ENCODE data around the gene LYST. TPM values are rescaled to one million over a fixed set of nuclear protein-coding genes. Genes with fewer than 3 reads are reported as not detected.
"Not testable (repeated sequence)": the region's sequence is repeated elsewhere in the genome, so short reads cannot be mapped to it uniquely, and the experiment has no call there.

Gene LYST, protein sequence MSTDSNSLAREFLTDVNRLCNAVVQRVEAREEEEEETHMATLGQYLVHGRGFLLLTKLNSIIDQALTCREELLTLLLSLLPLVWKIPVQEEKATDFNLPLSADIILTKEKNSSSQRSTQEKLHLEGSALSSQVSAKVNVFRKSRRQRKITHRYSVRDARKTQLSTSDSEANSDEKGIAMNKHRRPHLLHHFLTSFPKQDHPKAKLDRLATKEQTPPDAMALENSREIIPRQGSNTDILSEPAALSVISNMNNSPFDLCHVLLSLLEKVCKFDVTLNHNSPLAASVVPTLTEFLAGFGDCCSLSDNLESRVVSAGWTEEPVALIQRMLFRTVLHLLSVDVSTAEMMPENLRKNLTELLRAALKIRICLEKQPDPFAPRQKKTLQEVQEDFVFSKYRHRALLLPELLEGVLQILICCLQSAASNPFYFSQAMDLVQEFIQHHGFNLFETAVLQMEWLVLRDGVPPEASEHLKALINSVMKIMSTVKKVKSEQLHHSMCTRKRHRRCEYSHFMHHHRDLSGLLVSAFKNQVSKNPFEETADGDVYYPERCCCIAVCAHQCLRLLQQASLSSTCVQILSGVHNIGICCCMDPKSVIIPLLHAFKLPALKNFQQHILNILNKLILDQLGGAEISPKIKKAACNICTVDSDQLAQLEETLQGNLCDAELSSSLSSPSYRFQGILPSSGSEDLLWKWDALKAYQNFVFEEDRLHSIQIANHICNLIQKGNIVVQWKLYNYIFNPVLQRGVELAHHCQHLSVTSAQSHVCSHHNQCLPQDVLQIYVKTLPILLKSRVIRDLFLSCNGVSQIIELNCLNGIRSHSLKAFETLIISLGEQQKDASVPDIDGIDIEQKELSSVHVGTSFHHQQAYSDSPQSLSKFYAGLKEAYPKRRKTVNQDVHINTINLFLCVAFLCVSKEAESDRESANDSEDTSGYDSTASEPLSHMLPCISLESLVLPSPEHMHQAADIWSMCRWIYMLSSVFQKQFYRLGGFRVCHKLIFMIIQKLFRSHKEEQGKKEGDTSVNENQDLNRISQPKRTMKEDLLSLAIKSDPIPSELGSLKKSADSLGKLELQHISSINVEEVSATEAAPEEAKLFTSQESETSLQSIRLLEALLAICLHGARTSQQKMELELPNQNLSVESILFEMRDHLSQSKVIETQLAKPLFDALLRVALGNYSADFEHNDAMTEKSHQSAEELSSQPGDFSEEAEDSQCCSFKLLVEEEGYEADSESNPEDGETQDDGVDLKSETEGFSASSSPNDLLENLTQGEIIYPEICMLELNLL (N-terminal part only)
- total RNA-seq, result 10.3 TPM
- long read RNA-seq, partial matches to known transcripts, result 2 of 5 reads
- long read RNA-seq, other reads (novel, unspliced or antisense), result 3 of 5 reads

DNA sequence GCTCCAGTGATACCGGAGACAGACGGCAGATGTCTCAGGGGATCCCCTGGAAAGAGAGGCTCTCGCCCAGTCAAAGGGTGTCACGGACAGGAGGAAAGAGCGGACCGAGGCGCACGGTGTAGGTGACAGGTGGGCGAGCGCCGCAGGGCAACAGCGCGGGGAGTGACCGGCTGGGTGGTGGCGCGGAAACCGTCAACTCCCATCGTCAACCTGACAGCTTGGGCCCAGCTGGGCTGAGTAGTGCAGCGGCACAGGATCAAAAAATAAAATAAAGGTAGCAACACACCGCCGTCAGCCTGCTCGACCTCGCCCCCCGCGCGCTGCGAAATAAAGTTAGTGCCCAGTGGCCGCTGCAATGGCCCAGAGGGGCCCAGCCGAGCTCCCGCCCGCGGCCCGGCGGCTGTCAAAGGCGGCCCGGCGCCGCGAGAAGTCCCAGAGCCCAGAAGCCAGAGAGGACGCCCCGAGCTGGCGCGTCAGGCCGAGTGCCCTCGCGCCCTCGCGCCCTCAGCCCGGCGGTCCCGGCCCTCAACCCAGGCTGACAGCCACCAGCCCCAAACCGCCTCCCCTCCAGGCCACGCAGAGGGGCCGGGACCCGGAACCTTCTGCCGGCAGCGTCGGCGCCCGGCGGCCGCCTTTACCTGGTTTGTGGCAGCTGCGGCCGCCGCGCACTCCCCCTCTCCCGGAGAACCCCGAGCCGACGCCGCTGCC is at the start of gene LYST:
Gene LYST, minus strand, starts transcription at position 702 of the 708 bp plus-strand sequence. CDS start 36,489 bp downstream, outside the sequence.
- Histone ChIP-seq H3K27ac (replicated peaks) (peak within 1 kb of the TSS; percentile 97), H3K4me1 (peaks cover 37% of the 10 kb centered on the region), H3K36me3 (no peaks in the 10 kb centered on the region), H3K9me3 (replicated peaks) (no peaks in the 10 kb centered on the region), H3K4me3 (peak within 1 kb of the TSS; percentile 97), H3K27me3 (ENCODE audit: low read depth) (no peaks in the 10 kb centered on the region)
- intact Hi-C loops (cut with micrococcal nuclease), result no loop called here
- peak; percentile 40 for DNase-seq
- TF ChIP-seq, protein P1, sequence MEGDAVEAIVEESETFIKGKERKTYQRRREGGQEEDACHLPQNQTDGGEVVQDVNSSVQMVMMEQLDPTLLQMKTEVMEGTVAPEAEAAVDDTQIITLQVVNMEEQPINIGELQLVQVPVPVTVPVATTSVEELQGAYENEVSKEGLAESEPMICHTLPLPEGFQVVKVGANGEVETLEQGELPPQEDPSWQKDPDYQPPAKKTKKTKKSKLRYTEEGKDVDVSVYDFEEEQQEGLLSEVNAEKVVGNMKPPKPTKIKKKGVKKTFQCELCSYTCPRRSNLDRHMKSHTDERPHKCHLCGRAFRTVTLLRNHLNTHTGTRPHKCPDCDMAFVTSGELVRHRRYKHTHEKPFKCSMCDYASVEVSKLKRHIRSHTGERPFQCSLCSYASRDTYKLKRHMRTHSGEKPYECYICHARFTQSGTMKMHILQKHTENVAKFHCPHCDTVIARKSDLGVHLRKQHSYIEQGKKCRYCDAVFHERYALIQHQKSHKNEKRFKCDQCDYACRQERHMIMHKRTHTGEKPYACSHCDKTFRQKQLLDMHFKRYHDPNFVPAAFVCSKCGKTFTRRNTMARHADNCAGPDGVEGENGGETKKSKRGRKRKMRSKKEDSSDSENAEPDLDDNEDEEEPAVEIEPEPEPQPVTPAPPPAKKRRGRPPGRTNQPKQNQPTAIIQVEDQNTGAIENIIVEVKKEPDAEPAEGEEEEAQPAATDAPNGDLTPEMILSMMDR (IDR thresholded peaks at IDR 0.05; ENCODE audit: borderline replicate concordance), result peak; percentile 39

DNA sequence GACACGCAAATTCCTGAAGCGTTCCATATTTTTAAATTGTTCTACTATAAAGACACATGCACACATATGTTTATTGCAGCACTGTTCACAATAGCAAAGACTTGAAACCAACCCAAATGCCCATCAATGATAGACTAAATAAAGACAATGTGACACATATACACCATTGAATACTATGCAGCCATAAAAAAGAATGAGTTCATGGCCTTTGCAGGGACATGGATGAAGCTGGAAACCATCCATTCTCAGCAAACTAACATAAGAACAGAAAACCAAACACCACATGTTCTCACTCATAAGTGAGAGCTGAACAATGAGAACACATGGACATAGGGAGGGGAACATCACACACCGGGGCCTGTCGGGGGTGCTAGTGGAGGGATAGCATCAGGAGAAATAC is 48.8 kb upstream of the LYST start:
- H3K27me3 ChIP-seq (ENCODE audit: low read depth); DNase-seq; H3K4me3 ChIP-seq; intact Hi-C loops (cut with micrococcal nuclease); H3K36me3 ChIP-seq; H3K27ac ChIP-seq (replicated peaks); H3K9me3 ChIP-seq (replicated peaks): not testable (repeated sequence)
- peaks cover 22% of the 10 kb centered on the region for H3K4me1 ChIP-seq

DNA sequence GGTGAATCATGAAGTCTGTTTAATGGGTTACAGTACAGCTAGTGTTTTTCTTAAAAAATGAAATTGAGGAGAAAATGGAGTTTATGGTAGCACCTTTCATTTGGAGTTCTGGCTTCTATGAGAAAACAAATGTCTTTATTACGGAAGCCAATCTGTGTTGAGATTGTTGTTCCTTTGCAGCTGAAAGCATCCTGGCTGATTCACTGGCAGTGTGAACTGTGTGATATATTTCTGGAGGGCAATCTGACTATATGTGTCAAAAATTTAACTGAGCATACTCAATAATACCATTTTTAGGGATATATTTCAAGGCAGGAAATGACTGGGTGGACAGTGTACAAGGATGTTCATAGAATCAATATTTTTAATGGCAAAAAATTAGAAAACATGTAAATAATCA is 46.6 kb upstream of the LYST start:
- Histone ChIP-seq H3K4me1 (peaks cover 17% of the 10 kb centered on the region), H3K4me3 (no peak overlapping the region), H3K27me3 (ENCODE audit: low read depth) (no peaks in the 10 kb centered on the region), H3K9me3 (replicated peaks) (no peaks in the 10 kb centered on the region), H3K36me3 (no peaks in the 10 kb centered on the region), H3K27ac (replicated peaks) (no peak overlapping the region)
- DNase-seq, result no peak
- intact Hi-C loops (cut with micrococcal nuclease), result no loop called here
- TF ChIP-seq, protein P1 (IDR thresholded peaks at IDR 0.05; ENCODE audit: borderline replicate concordance), result no peak

DNA sequence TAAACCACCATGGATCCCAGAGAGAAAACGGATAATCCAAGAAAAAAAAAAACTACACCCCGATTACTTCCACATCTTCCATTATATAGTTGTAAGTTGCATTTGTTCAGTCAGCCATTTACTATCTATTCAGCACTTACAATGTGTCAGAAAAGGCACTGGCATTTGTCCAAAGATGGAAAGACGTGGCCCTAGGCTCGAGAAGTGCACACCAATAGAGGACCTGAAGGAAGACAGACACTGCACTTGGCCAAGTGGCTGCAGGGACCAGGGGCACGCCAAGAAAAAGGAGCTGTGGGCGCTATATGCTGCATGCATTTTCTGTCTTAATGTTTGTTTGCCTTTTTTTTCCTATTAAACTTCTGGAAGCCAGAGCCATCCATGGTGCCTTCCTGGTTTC is 45.2 kb upstream of the LYST start:
- no peak overlapping the region for H3K27ac ChIP-seq (replicated peaks)
- no peak for DNase-seq
- intact Hi-C loops (cut with micrococcal nuclease), result no loop called here
- H3K36me3 ChIP-seq, result no peaks in the 10 kb centered on the region
- peaks cover 3% of the 10 kb centered on the region for H3K4me1 ChIP-seq
- TF ChIP-seq, protein P1 (IDR thresholded peaks at IDR 0.05; ENCODE audit: borderline replicate concordance), result no peak
- no peaks in the 10 kb centered on the region for H3K9me3 ChIP-seq (replicated peaks)
- no peaks in the 10 kb centered on the region for H3K27me3 ChIP-seq (ENCODE audit: low read depth)
- no peak overlapping the region for H3K4me3 ChIP-seq

DNA sequence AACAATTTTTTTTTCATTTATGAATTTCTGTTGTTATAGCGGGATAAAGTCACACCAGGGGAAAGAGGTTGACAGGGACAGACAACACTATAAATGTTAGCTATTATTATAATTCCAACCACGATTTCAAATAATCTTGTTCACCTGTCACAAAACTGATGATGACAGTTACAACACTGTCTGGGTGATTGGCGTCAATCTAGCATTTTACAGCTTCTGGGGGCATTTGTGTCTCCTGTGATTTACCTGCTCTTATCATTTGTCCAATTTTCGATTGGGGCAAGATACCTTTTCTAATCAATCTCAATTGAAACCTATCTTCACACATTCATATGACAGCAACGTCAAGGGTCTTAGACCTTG is 44.6 kb upstream of the LYST start:
- TF ChIP-seq, protein P1 (IDR thresholded peaks at IDR 0.05; ENCODE audit: borderline replicate concordance), result no peak
- Histone ChIP-seq H3K4me3 (no peak overlapping the region), H3K27ac (replicated peaks) (no peak overlapping the region), H3K4me1 (no peaks in the 10 kb centered on the region), H3K27me3 (ENCODE audit: low read depth) (no peaks in the 10 kb centered on the region), H3K36me3 (no peaks in the 10 kb centered on the region), H3K9me3 (replicated peaks) (no peaks in the 10 kb centered on the region)
- no peak for DNase-seq
- intact Hi-C loops (cut with micrococcal nuclease), result no loop called here

Data from left ventricle myocardium inferior (tissue), 1 donor.